ENCODE data around the gene ZCCHC17. TPM values are rescaled to one million over a fixed set of nuclear protein-coding genes. Genes with fewer than 3 reads are reported as not detected.

The ZCCHC17 gene
- total RNA-seq, 1 donor from 2014 or later, result 12.2 TPM

- DNase-seq, result no peak
- no peaks in the 10 kb centered on the region for H3K9me3 ChIP-seq (replicated peaks)
- H3K4me1 ChIP-seq, result peaks cover 11% of the 10 kb centered on the region
- intact Hi-C loops (cut with micrococcal nuclease), result no loop called here
- H3K27ac ChIP-seq (replicated peaks), result no peak overlapping the region
- TF ChIP-seq, protein P1, sequence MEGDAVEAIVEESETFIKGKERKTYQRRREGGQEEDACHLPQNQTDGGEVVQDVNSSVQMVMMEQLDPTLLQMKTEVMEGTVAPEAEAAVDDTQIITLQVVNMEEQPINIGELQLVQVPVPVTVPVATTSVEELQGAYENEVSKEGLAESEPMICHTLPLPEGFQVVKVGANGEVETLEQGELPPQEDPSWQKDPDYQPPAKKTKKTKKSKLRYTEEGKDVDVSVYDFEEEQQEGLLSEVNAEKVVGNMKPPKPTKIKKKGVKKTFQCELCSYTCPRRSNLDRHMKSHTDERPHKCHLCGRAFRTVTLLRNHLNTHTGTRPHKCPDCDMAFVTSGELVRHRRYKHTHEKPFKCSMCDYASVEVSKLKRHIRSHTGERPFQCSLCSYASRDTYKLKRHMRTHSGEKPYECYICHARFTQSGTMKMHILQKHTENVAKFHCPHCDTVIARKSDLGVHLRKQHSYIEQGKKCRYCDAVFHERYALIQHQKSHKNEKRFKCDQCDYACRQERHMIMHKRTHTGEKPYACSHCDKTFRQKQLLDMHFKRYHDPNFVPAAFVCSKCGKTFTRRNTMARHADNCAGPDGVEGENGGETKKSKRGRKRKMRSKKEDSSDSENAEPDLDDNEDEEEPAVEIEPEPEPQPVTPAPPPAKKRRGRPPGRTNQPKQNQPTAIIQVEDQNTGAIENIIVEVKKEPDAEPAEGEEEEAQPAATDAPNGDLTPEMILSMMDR (IDR thresholded peaks at IDR 0.05; ENCODE audit: borderline replicate concordance), result peak; percentile 17
- peaks cover 13% of the 10 kb centered on the region for H3K27me3 ChIP-seq (ENCODE audit: low read depth)
- no peak overlapping the region for H3K4me3 ChIP-seq
- H3K36me3 ChIP-seq, result no peaks in the 10 kb centered on the region
Measured at GRCh38 chr1:31396633-31397351, 100.0 kb downstream of the ZCCHC17 start.

DNA sequence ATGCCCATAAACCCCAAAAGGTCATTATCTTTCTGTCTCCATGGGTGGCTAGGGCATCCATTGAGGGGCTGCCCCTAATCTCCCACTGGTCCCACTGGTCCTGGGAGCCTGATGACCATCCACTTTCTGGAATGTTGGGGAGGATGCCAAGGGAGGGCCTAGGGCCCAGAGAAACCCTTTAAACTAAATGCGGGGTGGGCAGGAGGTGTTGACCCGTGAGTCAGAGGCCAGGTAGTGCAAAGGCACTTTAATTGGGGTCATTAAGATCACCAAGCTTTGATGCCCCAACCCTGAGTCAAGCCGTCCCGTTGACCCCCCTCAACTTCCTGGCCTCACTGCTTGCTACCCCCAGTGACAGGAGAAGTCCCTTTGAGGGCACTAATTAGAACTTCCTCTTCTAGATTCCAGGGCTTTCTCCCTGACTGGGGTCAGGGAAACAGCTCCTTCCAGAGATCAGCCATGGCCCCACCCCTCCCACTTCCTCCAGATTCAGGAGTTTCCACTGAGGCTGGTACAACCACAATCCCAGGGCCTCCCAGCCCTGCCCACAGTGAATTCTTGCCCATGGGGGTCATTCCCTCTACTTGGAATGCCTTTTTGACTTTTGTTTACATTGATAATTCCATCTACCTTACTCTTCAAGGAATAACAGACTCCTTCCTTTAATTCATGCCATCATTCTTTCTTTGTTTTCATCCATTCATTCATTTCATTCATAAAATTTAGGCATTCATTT is 100.7 kb downstream of the ZCCHC17 start:
- Histone ChIP-seq H3K36me3 (no peaks in the 10 kb centered on the region), H3K4me1 (peaks cover 11% of the 10 kb centered on the region), H3K27ac (replicated peaks) (no peak overlapping the region), H3K27me3 (ENCODE audit: low read depth) (peaks cover 9% of the 10 kb centered on the region), H3K4me3 (no peak overlapping the region), H3K9me3 (replicated peaks) (no peaks in the 10 kb centered on the region)
- DNase-seq, result no peak
- TF ChIP-seq, protein P1 (IDR thresholded peaks at IDR 0.05; ENCODE audit: borderline replicate concordance), result no peak
- intact Hi-C loops (cut with micrococcal nuclease), result no loop called here

- peaks cover 8% of the 10 kb centered on the region for H3K27me3 ChIP-seq (ENCODE audit: low read depth)
- H3K4me3 ChIP-seq, result no peak overlapping the region
- intact Hi-C loops (cut with micrococcal nuclease), result no loop called here
- H3K27ac ChIP-seq (replicated peaks), result no peak overlapping the region
- no peak for DNase-seq
- TF ChIP-seq, protein P1 (IDR thresholded peaks at IDR 0.05; ENCODE audit: borderline replicate concordance), result no peak
- H3K36me3 ChIP-seq, result no peaks in the 10 kb centered on the region
- no peaks in the 10 kb centered on the region for H3K9me3 ChIP-seq (replicated peaks)
- peaks cover 11% of the 10 kb centered on the region for H3K4me1 ChIP-seq
Measured at GRCh38 chr1:31398246-31398645, 101.4 kb downstream of the ZCCHC17 start.

DNA sequence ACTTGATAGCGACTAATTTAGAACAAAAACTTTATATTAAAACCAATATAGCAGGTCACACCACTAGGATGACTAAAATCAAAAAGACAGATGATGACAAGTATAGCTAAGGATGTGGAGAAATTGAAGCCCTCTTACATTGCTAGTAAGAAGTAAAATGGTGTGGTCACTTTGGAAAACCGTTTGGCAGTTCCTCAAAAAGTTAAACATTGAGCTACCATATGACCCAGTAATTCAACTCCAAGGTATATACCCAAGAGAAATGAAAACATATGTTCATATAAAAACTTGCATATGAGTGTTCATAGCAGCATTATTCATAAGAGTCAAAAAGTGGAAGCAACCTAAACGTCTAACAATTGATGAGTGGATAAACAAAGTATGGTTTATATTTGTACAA is 103.1 kb downstream of the ZCCHC17 start:
- Histone ChIP-seq H3K4me3 (no peak overlapping the region), H3K27ac (replicated peaks) (no peak overlapping the region), H3K36me3 (no peaks in the 10 kb centered on the region), H3K4me1 (peaks cover under 1% of the 10 kb centered on the region), H3K27me3 (ENCODE audit: low read depth) (no peaks in the 10 kb centered on the region), H3K9me3 (replicated peaks) (no peaks in the 10 kb centered on the region)
- intact Hi-C loops (cut with micrococcal nuclease), result no loop called here
- TF ChIP-seq, protein P1 (IDR thresholded peaks at IDR 0.05; ENCODE audit: borderline replicate concordance), result no peak
- DNase-seq, result no peak

- Histone ChIP-seq H3K9me3 (replicated peaks) (no peaks in the 10 kb centered on the region), H3K27me3 (ENCODE audit: low read depth) (no peaks in the 10 kb centered on the region), H3K4me3 (no peak overlapping the region), H3K4me1 (no peaks in the 10 kb centered on the region), H3K36me3 (no peaks in the 10 kb centered on the region), H3K27ac (replicated peaks) (no peak overlapping the region)
- no peak for DNase-seq
- intact Hi-C loops (cut with micrococcal nuclease), result no loop called here
- TF ChIP-seq, protein P1 (IDR thresholded peaks at IDR 0.05; ENCODE audit: borderline replicate concordance), result no peak
Measured at GRCh38 chr1:31400393-31400792, 103.6 kb downstream of the ZCCHC17 start.

Data from left ventricle myocardium inferior (tissue), 1 donor.